Psoas muscle (tissue), 8 donors: Measurements from ENCODE around the gene YWHAQ. TPM values are rescaled to one million over a fixed set of nuclear protein-coding genes. Genes with fewer than 3 reads are reported as not detected.
"Not testable (repeated sequence)": the region's sequence is repeated elsewhere in the genome, so short reads cannot be mapped to it uniquely, and the experiment has no call there.

Source experiments
- ATAC-seq, 4 donors: fragments of 200-7000 bp; cut with Tn5 transposase; one replicate each; pipeline ENCODE4 v1.9.1; 2020; ENCODE audit warnings: moderate library complexity in 3 of 4, mild to moderate bottlenecking in 2 of 4
- DNase-seq, 2 donors: peaks; one replicate each; pipeline ENCODE4 v3.0.0-alpha.2; 2020
- H3K27ac ChIP-seq: fragments of 200-600 bp; one replicate; pipeline ENCODE4 v1.8.0; 2022
- H3K27me3 ChIP-seq, 3 donors: fragments of 200-600 bp in 1 of 3; one replicate each; pipeline versions ENCODE4 v1.6.1 to v1.8.0; 2013 to 2022; ENCODE audit warnings: low read length in 2 of 3, mild to moderate bottlenecking in 2 of 3, moderate library complexity in 1 of 3; ENCODE audit not compliant: insufficient read depth in 3 of 3
- H3K36me3 ChIP-seq, 2 donors: fragments of 200-600 bp in 1 of 2; one replicate each; pipeline versions ENCODE4 v1.6.1 to v1.8.0; 2013 to 2022; ENCODE audit warnings: low read depth in 1 of 2, mild to moderate bottlenecking in 1 of 2, moderate library complexity in 1 of 2; ENCODE audit not compliant: insufficient read depth in 1 of 2
- H3K4me1 ChIP-seq: fragments of 200-600 bp; one replicate; pipeline ENCODE4 v1.8.0; 2022
- H3K4me3 ChIP-seq: fragments of 200-600 bp; one replicate; pipeline ENCODE4 v1.8.0; 2022; ENCODE audit warnings: mild to moderate bottlenecking
- H3K9me3 ChIP-seq: fragments of 200-600 bp; one replicate; pipeline ENCODE4 v1.8.0; 2022
- WGBS, 3 donors: extraction: QIAGEN DNeasy Blood & Tissue Kit; methylation state at CpG; one replicate each; pipeline versions ENCODE4 v1.1.6 to v1.1.7; 2013; 5-methylcytosine and 5-hydroxymethylcytosine counted together
- intact Hi-C, 2 donors: fragments of 100-400 bp; cut with DNase I; formaldehyde crosslinking; loops; one replicate each; pipeline versions ENCODE4 v1.11.0 to v1.14.2; 2022
- polyA plus RNA-seq, 3 donors: library from polyadenylated mRNA; stranded (reverse); fragments of 200-250 nt; gene quantifications; one replicate each; pipeline ENCODE4 v1.2.3, GENCODE V29; 2013
- total RNA-seq, 4 donors: library from RNA; stranded (reverse); fragmentation: NEBNext Ultra II Directional in 2 of 4; extraction: Animal tissue kit (Norgen Biotek cat#: 25700) in 2 of 4; gene quantifications; one replicate each; pipeline versions ENCODE4 v1.2.1 to v1.2.4, GENCODE V29; 2021 to 2023
- TF ChIP-seq, protein P1 (sequence below): fragments of 200-600 bp; IDR thresholded peaks from one replicate; pipeline ENCODE4 v1.8.0; 2022; ENCODE audit warnings: antibody characterized with exemption
- donor health status: healthy with polysubstance abuse.
- donor health status: DM: no; HTN: no; CAD: no; lungs with moderate emphysema.
- donor health status: Bipolar disorder and iron deficiency.
- donor health status: healthy.
- donor health status: DM: yes; HTN: yes; CAD: no.
- donor health status: DM: no; HTN: no; CAD: no.
- donor health status: DM: no; HTN: no; CAD: no.
- donor health status: DM: yes; HTN: yes; CAD: no.

YWHAQ gene
- total and polyA plus RNA-seq, 7 donors = 41.5 to 74.7 (median 57.3) TPM

DNA sequence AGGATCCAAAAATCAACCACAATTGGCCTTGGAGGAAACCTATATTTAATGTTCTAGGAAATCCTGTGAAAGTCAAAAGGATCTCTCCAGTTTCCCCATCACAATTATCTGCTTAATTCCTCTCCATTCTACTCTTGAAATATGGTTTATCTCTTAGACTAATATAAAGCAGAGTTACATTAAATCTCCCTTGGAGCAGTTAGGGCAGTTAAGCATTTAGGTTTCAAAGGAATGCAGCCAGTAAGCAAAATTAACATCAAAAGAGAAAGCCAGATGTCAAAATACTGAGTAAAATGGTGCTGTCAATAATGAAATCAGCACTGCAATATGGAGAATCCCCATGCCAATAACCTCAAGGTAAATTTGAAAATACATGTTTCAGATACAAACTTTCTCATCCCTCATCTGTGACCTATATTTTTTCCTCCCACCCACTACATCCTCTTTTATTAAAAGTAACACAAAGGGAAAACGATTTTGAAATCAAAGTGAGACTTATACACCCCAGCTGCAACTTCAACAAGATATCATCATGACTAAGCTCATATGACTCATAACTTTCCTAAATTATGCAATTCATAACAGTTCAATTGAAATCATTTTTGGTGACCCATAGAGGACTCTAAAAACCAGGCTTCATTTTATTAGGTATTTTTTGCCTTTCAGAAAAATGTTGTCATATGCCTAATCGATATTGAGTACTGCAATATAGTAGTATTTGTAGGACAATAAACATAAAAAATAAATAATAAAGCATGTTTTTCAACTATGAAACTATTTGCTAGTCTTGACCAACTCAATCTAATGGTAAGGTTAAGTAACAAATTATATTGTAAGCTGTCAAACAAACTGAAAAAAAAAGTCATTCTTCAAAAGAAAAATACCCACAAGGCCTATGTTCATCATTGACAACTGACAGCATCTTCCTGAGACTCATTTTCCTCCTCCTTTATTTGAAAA, 78.3 kb downstream of the YWHAQ start:
- TF ChIP-seq, protein P1, sequence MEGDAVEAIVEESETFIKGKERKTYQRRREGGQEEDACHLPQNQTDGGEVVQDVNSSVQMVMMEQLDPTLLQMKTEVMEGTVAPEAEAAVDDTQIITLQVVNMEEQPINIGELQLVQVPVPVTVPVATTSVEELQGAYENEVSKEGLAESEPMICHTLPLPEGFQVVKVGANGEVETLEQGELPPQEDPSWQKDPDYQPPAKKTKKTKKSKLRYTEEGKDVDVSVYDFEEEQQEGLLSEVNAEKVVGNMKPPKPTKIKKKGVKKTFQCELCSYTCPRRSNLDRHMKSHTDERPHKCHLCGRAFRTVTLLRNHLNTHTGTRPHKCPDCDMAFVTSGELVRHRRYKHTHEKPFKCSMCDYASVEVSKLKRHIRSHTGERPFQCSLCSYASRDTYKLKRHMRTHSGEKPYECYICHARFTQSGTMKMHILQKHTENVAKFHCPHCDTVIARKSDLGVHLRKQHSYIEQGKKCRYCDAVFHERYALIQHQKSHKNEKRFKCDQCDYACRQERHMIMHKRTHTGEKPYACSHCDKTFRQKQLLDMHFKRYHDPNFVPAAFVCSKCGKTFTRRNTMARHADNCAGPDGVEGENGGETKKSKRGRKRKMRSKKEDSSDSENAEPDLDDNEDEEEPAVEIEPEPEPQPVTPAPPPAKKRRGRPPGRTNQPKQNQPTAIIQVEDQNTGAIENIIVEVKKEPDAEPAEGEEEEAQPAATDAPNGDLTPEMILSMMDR = no peak
- Histone ChIP-seq H3K9me3 (no peaks in the 10 kb centered on the region), H3K27me3 (no peaks in the 10 kb centered on the region), H3K27ac (peak overlapping the region; percentile 78), H3K4me3 (peak overlapping the region; percentile 40), H3K4me1 (peaks cover 73% of the 10 kb centered on the region), H3K36me3 (no peaks in the 10 kb centered on the region)
- DNase-seq (no peak), ATAC-seq (peak in 1 of 4 donors; percentile 24)
- intact Hi-C loops = no loop called here
- WGBS, 3 donors = 33 to 40% (median 39%) methylated on average over 2 of the region's 2 CpGs

DNA sequence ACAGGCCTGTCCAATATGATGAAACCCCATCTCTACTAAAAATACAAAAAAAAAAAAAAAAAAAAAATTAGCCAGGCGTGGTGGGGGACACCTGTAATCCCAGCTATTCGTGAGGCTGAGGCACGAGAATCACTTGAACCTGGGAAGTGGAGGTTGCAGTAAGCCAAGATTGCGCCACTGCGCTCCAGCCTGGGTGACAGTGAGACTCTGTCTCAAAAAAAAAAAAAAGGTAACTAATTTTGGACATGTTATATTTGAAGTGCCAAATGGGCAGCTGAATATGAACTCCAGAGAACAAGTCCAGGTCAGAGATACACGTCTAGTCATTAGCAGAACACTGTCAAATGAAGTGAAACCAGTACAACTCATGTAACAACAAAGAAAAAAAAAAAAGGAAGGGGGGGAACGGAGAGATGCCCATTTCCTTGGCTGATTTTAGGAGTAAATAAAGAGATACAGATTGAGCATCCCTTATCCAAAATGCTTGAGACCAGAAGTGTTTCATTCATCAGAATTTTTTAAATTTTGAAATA, 79.9 kb downstream of the YWHAQ start:
- peak in 1 of 2 donors; percentile 67 for DNase-seq
- peaks cover 72% of the 10 kb centered on the region for H3K4me1 ChIP-seq
- peak overlapping the region; percentile 38 for H3K27ac ChIP-seq
- H3K27me3 ChIP-seq, H3K36me3 ChIP-seq, H3K9me3 ChIP-seq, intact Hi-C loops, H3K4me3 ChIP-seq, ATAC-seq: not testable (repeated sequence)
- 43 to 76% (median 57%) methylated on average over 7 of the region's 7 CpGs for WGBS, 3 donors

DNA sequence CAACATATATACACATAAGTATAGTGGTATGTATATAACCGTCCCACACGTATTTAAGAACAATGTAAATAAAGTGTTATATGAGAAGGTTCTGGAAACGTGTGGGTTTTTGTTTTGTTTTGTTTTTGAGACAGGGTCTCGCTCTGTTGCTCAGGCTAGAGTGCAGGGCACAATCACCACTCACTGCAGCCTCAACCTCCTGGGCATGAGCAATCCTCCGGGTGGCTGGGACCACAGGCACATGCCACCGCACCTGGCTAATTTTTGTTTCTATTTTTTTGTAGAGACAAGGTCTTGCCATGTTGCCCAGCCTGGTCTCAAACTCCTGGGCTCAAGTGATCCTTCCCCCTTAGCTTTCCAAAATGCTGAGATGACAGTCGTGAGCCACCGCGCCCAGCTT, 81.4 kb downstream of the YWHAQ start:
- Histone ChIP-seq H3K27ac (no peak overlapping the region), H3K4me1 (peaks cover 74% of the 10 kb centered on the region)

DNA sequence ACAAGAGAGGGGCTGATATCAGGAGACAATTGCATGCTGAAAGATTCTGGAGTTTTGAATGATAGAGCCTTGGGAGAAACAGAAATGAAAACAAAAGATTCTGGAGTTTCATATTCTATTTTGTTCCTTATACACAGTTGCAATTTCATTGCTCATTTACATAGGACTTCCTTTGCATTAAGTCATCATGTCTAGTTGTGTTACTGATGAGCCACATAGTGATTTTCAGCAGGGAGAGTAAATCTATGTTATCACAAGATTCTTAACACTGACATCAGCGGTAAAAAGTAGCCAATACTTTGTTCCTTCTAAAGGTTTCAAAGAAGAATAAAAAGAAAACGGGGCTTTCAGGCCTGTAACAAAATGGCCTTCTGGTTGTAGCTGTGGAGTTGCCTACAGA, 82.3 kb downstream of the YWHAQ start:
- no peak overlapping the region for H3K4me3 ChIP-seq
- peaks cover 65% of the 10 kb centered on the region for H3K4me1 ChIP-seq
- H3K27ac ChIP-seq = no peak overlapping the region
- no peaks in the 10 kb centered on the region for H3K27me3 ChIP-seq
- no peak for DNase-seq
- H3K9me3 ChIP-seq = no peaks in the 10 kb centered on the region
- H3K36me3 ChIP-seq = no peaks in the 10 kb centered on the region
- ATAC-seq = no peak
- TF ChIP-seq, protein P1 = no peak
- intact Hi-C loops = no loop called here
- 85 to 94% (median 89%) methylated on average over 2 of the region's 2 CpGs for WGBS, 3 donors

More for the DNA sequence above, 81.4 kb downstream of the YWHAQ start:
- intact Hi-C loops = no loop called here
- TF ChIP-seq, protein P1 = no peak
- H3K27me3 ChIP-seq = no peaks in the 10 kb centered on the region
- no peaks in the 10 kb centered on the region for H3K36me3 ChIP-seq
- WGBS, 3 donors = 87 to 92% (median 88%) methylated on average over 9 of the region's 9 CpGs
- ATAC-seq (no peak), DNase-seq (no peak)
- no peaks in the 10 kb centered on the region for H3K9me3 ChIP-seq
- no peak overlapping the region for H3K4me3 ChIP-seq

DNA sequence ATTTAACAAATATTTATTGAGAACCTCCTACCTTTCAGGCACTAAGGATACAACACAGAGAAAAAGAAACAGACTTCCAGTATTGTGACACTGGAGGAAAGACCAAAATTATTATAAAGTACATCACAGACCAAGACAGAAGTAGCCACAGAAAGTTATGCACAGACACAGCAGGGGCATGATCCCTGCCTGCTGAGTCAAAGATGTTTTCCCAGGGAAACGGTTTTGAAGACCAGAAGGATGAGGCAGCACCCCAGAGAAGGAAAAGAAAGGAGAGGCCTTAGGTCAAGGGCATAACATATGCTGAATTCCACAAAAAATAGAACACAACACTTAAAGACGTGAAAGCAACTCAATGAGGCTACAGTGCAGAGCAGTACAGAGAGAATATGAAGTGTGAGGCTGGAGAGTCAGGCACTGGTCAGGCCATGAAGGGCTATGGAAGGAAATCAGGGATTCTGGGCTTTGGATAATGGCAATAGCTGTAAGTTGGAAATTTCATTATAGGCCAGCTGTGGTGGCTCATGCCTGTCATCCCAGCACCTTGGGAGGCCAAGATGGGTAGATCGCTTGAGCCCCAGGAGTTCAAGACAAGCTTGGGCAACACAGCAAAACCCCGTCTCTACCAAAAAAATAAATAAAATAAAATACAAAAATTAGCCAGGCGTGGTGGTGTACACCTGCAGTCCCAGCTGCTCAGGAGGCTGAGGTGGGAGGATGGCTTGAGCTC, 83.4 kb downstream of the YWHAQ start:
- no peaks in the 10 kb centered on the region for H3K27me3 ChIP-seq
- H3K4me3 ChIP-seq = no peak overlapping the region
- intact Hi-C loops = no loop called here
- H3K36me3 ChIP-seq = peaks cover 0 to 6% of the 10 kb centered on the region in 2 donors
- H3K4me1 ChIP-seq = peaks cover 55% of the 10 kb centered on the region
- TF ChIP-seq, protein P1 = no peak
- 85 to 93% (median 90%) methylated on average over 5 of the region's 5 CpGs for WGBS, 3 donors
- no peaks in the 10 kb centered on the region for H3K9me3 ChIP-seq
- DNase-seq (no peak), ATAC-seq (no peak)
- H3K27ac ChIP-seq = no peak overlapping the region
